Measurements from ENCODE around the gene FRMPD1.

GRCh38 chr9:37729499-37729898 is 78.7 kb downstream of the FRMPD1 start:
- no peak for TF ChIP-seq POLR2A (IDR thresholded peaks at IDR 0.05)
- TF ChIP-seq CTCF (IDR thresholded peaks at IDR 0.05): no peak
